Left ventricle myocardium inferior (tissue), 1 donor: ENCODE results near the gene RAPGEF2. TPM values are rescaled to one million over a fixed set of nuclear protein-coding genes. Genes with fewer than 3 reads are reported as not detected.
A peak's percentile ranks its signal among the peaks of the same experiment; 100 is the strongest.

Source experiments
- DNase-seq: peaks from one replicate; pipeline ENCODE4 v3.0.0-alpha.2; 2020
- H3K27ac ChIP-seq: fragments of 200-600 bp; replicated peaks from 2 replicates; pipeline ENCODE4 v1.8.0; 2021
- H3K27me3 ChIP-seq: fragments of 200-600 bp; 2 replicates; pipeline ENCODE4 v1.8.0; 2021; ENCODE audit warnings: low read depth
- H3K36me3 ChIP-seq: fragments of 200-600 bp; 2 replicates; pipeline ENCODE4 v1.8.0; 2021
- H3K4me1 ChIP-seq: fragments of 200-600 bp; 2 replicates; pipeline ENCODE4 v1.8.0; 2021
- H3K4me3 ChIP-seq: fragments of 200-600 bp; 2 replicates; pipeline ENCODE4 v1.8.0; 2021; ENCODE audit warnings: mild to moderate bottlenecking, moderate library complexity
- H3K9me3 ChIP-seq: fragments of 200-600 bp; replicated peaks from 2 replicates; pipeline ENCODE4 v1.8.0; 2021
- intact Hi-C: fragments of 100-400 bp; cut with micrococcal nuclease; formaldehyde crosslinking; loops from one replicate; pipeline ENCODE4 v1.11.0; 2022
- total RNA-seq: library from RNA; stranded (reverse); fragmentation: NEBNext Ultra II Directional; extraction: Animal tissue kit (Norgen Biotek cat#: 25700); gene quantifications from one replicate; pipeline ENCODE4 v1.2.1, GENCODE V29; 2021
- TF ChIP-seq, protein P1 (sequence below): fragments of 200-600 bp; IDR thresholded peaks from 2 replicates; pipeline ENCODE4 v1.8.0; 2021; ENCODE audit warnings: antibody characterized with exemption, mild to moderate bottlenecking, borderline replicate concordance
- donor health status: DM: no; HTN: yes; CAD: no; lungs with severe emphysema.

Gene RAPGEF2
- total RNA-seq, 1 donor from 2014 or later, result 51.5 TPM

DNA sequence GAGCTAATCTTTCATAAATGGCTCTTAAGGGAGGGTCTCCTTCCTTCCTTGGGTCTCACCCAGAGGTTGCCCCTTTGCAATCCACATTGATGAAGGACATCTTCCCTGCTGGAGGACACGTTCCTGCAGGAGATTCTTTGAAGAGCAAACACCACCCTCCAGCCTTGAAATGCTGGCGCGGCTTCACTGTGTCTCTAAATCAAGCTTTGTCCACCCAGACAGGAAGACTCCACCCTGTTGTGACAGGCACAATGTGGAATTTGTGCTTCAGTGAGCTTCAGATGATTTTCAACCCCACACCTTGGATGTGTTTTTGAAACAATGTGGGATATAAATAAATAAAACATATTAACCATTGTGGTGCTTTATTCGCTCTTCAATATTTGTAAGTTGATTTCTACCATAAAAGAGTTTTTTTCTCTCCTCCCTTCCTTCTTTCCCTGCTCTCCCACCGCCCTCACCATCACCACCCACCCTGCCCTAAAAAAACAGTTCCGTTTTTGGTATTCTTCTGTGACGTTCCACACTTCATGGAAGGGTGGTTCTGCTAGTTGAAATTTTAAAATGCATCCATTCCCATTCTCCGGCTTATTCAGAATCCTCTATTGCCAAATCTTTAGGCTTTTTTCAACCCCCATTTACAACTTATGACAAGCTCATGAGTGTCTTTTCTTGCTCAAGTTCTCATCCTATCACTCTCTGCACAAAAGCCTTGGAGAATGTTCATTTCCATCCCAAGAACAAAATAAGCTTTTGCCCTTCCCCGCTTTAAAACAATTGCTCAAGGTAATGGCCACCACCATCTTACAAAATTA is 264.3 kb downstream of the RAPGEF2 start:
- Histone ChIP-seq H3K4me3 (peak overlapping the region; percentile 37), H3K27ac (peak overlapping the region; percentile 77), H3K4me1 (peaks cover 17% of the 10 kb centered on the region), H3K9me3 (no peaks in the 10 kb centered on the region), H3K36me3 (peaks cover 6% of the 10 kb centered on the region), H3K27me3 (no peaks in the 10 kb centered on the region)
- intact Hi-C loops, result no loop called here
- DNase-seq, result peak; percentile 38
- TF ChIP-seq, protein P1, sequence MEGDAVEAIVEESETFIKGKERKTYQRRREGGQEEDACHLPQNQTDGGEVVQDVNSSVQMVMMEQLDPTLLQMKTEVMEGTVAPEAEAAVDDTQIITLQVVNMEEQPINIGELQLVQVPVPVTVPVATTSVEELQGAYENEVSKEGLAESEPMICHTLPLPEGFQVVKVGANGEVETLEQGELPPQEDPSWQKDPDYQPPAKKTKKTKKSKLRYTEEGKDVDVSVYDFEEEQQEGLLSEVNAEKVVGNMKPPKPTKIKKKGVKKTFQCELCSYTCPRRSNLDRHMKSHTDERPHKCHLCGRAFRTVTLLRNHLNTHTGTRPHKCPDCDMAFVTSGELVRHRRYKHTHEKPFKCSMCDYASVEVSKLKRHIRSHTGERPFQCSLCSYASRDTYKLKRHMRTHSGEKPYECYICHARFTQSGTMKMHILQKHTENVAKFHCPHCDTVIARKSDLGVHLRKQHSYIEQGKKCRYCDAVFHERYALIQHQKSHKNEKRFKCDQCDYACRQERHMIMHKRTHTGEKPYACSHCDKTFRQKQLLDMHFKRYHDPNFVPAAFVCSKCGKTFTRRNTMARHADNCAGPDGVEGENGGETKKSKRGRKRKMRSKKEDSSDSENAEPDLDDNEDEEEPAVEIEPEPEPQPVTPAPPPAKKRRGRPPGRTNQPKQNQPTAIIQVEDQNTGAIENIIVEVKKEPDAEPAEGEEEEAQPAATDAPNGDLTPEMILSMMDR, result no peak

DNA sequence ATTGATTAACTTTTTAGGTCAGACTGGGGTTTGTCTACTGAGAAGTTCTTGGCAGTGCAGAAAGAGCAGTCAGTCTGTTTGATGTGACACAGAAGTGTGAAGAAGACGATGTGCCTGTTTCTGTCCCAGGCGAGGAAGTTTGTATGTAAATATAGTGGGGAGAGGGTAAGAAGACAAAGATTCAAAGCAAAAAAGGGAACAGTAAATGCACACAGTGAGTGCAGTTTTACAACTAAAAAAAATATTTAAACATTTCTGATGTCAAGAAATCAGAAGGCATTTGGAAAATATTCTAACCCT is 264.9 kb downstream of the RAPGEF2 start:
- DNase-seq, result no peak
- H3K36me3 ChIP-seq, result peaks cover 4% of the 10 kb centered on the region
- peaks cover 17% of the 10 kb centered on the region for H3K4me1 ChIP-seq
- H3K27ac ChIP-seq, result peak overlapping the region; percentile 77
- H3K4me3 ChIP-seq, result no peak overlapping the region
- TF ChIP-seq, protein P1, result no peak
- no peaks in the 10 kb centered on the region for H3K27me3 ChIP-seq
- intact Hi-C loops, result no loop called here
- no peaks in the 10 kb centered on the region for H3K9me3 ChIP-seq

DNA sequence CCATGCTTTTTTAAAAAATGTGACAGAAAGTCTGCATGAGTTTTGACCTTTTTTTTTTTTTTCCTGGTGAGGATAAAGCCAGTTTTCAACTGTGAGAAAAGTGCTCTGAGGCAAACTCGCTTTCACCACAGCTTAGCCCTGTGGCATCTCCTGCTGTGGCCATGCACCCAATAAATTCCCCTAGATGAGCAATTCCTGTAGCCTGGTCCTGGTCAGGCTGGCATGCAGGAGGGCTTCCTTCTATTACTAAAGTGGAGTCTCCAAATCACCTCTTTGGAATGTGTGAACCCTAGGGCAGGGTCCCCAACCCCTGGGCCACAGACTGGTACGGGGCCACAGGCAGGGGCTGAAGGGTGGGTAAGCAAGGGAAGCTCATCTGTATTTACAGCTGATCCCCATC is 265.4 kb downstream of the RAPGEF2 start:
- no peak overlapping the region for H3K4me3 ChIP-seq
- peaks cover 17% of the 10 kb centered on the region for H3K4me1 ChIP-seq
- peaks cover 2% of the 10 kb centered on the region for H3K36me3 ChIP-seq
- intact Hi-C loops, result no loop called here
- TF ChIP-seq, protein P1, result no peak
- no peaks in the 10 kb centered on the region for H3K9me3 ChIP-seq
- H3K27ac ChIP-seq, result peak overlapping the region; percentile 77
- H3K27me3 ChIP-seq, result no peaks in the 10 kb centered on the region
- no peak for DNase-seq

DNA sequence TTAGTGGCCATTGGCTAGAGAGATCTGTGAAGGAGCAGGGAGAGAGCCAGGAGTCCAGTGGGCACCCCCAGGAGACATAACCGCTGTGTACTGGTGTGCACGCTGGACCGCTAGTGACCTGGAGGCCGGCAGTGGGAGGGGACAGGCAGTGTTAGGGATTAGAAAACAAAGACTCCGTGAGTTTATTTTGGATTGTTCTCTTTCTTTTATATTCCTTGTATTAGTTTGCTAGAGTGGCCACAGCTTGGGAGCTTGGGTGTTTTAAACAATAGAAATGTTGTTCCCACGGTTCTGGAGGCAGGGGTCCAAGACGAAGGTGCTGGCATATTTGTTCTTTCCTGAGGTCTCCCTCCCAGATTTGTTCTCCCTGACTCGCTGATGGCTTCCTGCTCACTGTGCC is 266.4 kb downstream of the RAPGEF2 start:
- no peaks in the 10 kb centered on the region for H3K27me3 ChIP-seq
- no peak overlapping the region for H3K4me3 ChIP-seq
- peak overlapping the region; percentile 77 for H3K27ac ChIP-seq
- H3K36me3 ChIP-seq, result no peaks in the 10 kb centered on the region
- intact Hi-C loops, result no loop called here
- TF ChIP-seq, protein P1, result no peak
- H3K4me1 ChIP-seq, result peaks cover 17% of the 10 kb centered on the region
- DNase-seq, result no peak
- no peaks in the 10 kb centered on the region for H3K9me3 ChIP-seq

DNA sequence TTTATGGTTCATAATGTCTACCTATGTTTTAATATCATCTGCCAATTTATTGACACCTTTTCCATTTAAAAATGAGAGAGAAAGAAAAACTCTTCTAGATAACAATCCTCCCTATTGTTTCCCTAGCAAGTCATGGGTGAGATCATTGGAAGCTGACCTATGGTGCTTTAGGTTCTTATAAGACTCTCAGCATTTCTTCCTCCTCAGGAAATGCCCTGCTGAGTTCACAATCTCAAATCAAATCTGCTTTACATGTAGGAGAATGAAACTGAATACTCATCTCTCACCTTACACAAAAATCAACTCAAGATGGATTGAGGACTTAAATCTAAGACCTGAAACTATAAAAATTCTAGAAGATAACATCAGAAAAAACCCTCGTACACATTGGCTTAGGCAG is 267.4 kb downstream of the RAPGEF2 start:
- Histone ChIP-seq H3K4me3 (no peak overlapping the region), H3K27me3 (no peaks in the 10 kb centered on the region), H3K36me3 (no peaks in the 10 kb centered on the region), H3K4me1 (peaks cover 17% of the 10 kb centered on the region), H3K9me3 (no peaks in the 10 kb centered on the region), H3K27ac (peak overlapping the region; percentile 77)
- TF ChIP-seq, protein P1, result no peak
- no peak for DNase-seq
- intact Hi-C loops, result no loop called here
